ENCODE measurements around the gene WDR54. TPM values are rescaled to one million over a fixed set of nuclear protein-coding genes. Genes with fewer than 3 reads are reported as not detected.
"Not testable (repeated sequence)": the region's sequence is repeated elsewhere in the genome, so short reads cannot be mapped to it uniquely, and the experiment has no call there.

WDR54 gene
- total RNA-seq, 1 experiment from 2014 or later: 33.1 TPM

DNA sequence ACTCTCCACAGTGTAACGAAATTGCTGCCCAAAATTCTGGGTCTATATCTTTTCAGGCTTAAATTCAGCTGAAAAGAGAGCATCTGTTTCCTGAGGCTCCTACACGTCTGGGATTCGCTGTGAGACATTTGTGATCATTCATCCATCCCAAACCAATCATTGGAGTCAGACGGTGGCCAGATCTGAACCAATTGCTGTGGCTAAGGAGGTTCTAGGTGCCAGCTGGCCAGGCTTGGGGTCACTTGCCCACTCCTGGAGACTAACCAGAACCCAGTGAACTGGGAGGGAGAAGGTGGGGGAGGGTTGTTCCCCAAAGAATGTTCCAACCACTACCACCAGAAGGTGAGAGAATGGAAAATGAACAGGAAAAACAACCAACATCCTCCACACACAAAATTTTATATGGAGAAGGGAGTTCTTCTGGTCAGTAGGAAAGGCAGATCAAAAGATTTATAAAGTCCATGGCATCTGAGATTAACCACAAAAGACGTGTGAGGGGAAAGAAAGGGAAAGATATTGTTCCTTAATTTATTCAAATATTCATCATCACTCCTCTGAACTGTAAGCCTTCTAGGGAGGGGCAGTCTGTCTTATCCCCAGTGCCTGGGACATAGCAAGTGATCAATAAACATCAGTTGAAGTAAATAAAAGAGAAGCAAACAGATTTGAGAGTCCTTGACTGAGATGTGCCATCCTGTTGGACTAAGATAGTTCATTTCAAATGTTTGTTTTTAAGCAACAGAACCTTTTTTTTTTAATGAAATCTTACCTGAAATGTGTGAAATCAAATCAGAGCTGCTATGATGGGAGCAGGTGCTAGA, 23.2 kb downstream of the WDR54 start:
- Histone ChIP-seq H3K4me1 (peaks cover 17% of the 10 kb centered on the region), H3K27ac (no peak overlapping the region), H3K36me3 (no peaks in the 10 kb centered on the region), H3K4me3 (no peak overlapping the region), H3K9me3 (replicated peaks) (no peaks in the 10 kb centered on the region), H3K27me3 (0 out of 2 replicates have a peak, but pooled peaks cover 2% of the 10 kb centered on the region)
- DNase-seq: no peak

DNA sequence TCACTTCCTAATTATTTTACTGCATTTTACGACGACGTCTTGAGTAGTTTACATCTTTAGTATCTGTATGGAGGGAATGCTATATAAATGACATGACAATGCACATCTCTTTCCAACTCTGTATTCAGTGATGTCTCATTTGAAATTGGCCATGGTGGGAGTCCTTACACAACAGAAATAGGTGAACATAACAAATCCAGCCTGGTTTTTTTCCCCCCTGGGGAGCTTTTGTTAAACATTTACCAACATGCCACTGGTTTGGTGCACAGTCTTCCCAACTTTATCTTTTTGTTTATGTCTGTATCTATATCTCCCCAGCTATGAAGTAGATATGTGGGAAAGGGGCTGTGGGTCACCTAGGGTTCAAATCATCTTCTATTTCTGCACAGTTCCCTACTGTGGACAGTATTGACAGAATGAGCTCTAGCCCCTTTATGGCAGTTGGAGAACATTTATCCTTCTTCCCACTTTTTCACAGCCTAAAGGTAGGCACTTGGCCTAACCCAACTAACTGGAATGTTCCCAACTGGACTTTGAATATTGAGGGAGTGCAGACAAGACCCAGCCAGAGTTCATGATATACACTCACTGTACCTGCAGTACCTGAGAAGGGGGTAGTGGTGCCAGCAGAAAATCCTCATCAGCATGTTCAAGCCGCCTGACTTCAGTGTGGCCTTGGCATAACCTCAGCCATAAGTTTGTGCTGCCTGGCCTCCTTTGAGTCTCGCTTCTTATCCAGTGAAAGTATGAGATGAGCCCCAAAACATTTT, 25.9 kb downstream of the WDR54 start:
- Histone ChIP-seq H3K36me3 (no peaks in the 10 kb centered on the region), H3K9me3 (replicated peaks) (no peaks in the 10 kb centered on the region), H3K4me3 (no peak overlapping the region), H3K27me3 (0 out of 2 replicates have a peak, but pooled peaks cover 2% of the 10 kb centered on the region), H3K4me1 (peaks cover 12% of the 10 kb centered on the region), H3K27ac (no peak overlapping the region)
- no peak for DNase-seq

DNA sequence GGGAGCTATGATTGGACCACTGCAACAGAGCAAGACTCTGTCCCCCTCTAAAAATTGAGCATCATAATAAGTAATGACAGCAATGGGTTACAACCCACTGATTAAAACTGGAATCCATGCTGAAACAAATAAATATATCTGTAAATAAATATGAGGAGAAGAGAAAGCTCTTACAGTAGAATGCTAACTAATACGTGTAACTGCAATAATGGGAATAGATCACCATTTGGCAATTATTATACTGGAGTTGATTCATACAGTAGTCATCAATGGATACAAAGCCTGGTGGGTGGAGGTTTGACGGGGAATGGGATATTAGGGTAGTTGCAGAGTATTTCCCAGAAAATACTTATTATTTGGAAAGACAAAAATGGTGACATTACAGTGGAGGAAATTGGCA, 27.2 kb downstream of the WDR54 start:
- H3K4me1 ChIP-seq: peaks cover 16% of the 10 kb centered on the region
- H3K27me3 ChIP-seq: 0 out of 2 replicates have a peak, but pooled peaks cover 2% of the 10 kb centered on the region
- no peak overlapping the region for H3K27ac ChIP-seq
- H3K36me3 ChIP-seq: no peaks in the 10 kb centered on the region
- H3K9me3 ChIP-seq (replicated peaks): no peaks in the 10 kb centered on the region
- DNase-seq: no peak
- H3K4me3 ChIP-seq: no peak overlapping the region

DNA sequence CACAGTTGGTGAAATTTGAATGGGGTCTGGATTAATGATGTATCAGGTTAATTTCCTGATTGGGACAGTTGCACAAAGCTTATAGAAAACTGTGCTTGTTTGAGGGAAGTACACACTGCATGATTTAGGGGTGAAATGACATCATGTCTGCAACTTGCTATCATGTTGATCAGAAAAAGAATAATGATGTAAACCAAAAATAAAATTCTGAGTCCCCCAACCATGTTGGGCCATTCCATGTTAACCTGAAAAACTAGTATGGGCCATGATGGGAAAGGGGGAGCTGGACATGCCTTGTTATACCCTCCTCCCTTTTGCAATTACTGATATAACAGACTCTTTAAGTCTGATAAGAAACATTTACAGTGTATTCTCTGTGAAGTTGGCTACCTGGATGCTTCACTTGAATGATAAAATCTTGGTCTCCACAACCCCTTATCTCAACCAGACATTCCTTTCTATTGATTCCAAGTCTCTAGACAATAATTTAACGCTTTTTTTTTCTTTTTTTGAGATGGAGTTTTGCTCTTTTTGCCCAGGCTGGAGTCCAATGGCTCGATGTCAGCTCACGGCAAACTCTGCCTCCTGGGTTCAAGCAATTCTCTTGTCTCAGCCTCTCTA, 29.1 kb downstream of the WDR54 start:
- no peak for DNase-seq
- Histone ChIP-seq H3K36me3 (no peaks in the 10 kb centered on the region), H3K27ac (no peak overlapping the region), H3K9me3 (replicated peaks) (no peaks in the 10 kb centered on the region), H3K4me3 (no peak overlapping the region), H3K27me3 (0 out of 2 replicates have a peak, but pooled peaks cover 2% of the 10 kb centered on the region), H3K4me1 (peaks cover 6% of the 10 kb centered on the region; the same call in 1 of the 2 replicates)

DNA sequence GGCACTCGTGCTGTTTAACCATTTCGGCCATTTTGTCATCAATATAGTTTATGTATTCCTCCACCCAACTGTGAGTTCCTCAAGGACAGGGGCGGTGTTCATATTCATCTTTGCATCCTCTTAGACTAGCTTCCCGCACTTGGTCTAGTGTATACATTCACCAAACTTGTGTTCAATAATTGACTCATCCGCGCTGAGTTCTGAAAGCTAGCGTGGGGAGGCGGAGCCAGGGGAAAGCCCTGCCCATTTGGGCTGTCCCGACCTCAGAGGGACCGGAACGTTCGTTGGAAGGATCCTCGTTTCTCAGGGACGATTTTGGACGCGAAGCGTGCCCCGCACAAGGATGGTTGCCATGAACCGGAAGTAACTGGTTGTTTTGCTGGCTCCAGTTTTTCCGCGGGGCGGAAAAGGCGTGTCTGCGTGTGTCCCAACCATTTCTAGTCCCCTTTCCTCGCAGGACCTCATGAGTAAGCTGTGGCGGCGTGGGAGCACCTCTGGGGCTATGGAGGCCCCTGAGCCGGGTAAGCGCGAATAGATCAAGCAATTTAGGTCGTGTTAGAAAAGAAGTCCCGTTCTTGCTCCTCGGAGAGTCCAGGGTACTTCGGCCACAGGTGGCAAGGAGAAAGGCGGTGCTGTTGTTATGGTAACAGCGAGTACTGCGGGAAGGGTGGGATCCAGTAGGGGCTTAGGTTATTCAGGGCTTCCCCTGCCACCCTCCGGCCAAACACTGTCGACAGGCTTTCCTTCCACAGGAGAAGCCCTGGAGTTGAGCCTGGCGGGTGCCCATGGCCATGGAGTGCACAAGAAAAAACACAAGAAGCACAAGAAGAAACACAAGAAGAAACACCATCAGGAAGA, 33.4 kb downstream of the WDR54 start, which contains the start of gene INO80B:
TSS of gene INO80B (plus strand) at position 434 of the 858 bp plus-strand sequence. CDS start at position 464, 30 bp downstream.
- peaks cover 11% of the 10 kb centered on the region for H3K4me1 ChIP-seq
- H3K9me3 ChIP-seq (replicated peaks): no peaks in the 10 kb centered on the region
- H3K4me3 ChIP-seq: peak within 1 kb of the TSS; percentile 64
- peak; percentile 96 to 99 for DNase-seq
- H3K27ac ChIP-seq: peak within 1 kb of the TSS; percentile 9; the same call in 1 of the 2 replicates
- H3K27me3 ChIP-seq: no peaks in the 10 kb centered on the region
- H3K36me3 ChIP-seq: no peaks in the 10 kb centered on the region

DNA sequence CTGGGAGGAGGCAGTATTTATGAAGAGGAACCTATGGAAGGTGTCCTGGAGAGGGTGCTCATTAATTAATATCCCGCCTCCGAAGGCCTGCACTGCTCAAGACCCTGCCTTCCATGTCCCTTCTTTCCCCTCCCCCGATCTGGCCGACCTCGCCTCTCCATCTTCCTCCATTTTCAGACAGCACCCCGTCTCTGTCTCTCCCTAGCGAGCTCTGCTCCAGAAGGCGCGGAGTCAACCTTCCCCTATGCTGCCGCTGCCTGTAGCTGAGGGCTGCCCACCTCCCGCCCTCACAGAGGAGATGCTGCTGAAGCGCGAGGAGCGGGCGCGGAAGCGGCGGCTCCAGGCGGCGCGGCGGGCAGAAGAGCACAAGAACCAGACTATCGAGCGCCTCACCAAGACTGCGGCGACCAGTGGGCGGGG, 35.6 kb downstream of the WDR54 start:
- H3K4me1 ChIP-seq: peaks cover 11% of the 10 kb centered on the region
- H3K4me3 ChIP-seq: peak overlapping the region; percentile 68
- no peaks in the 10 kb centered on the region for H3K9me3 ChIP-seq (replicated peaks)
- H3K27ac ChIP-seq: peak overlapping the region; percentile 65; the same call in 1 of the 2 replicates
- DNase-seq: no peak
- H3K36me3 ChIP-seq: no peaks in the 10 kb centered on the region
- H3K27me3 ChIP-seq: no peaks in the 10 kb centered on the region

DNA sequence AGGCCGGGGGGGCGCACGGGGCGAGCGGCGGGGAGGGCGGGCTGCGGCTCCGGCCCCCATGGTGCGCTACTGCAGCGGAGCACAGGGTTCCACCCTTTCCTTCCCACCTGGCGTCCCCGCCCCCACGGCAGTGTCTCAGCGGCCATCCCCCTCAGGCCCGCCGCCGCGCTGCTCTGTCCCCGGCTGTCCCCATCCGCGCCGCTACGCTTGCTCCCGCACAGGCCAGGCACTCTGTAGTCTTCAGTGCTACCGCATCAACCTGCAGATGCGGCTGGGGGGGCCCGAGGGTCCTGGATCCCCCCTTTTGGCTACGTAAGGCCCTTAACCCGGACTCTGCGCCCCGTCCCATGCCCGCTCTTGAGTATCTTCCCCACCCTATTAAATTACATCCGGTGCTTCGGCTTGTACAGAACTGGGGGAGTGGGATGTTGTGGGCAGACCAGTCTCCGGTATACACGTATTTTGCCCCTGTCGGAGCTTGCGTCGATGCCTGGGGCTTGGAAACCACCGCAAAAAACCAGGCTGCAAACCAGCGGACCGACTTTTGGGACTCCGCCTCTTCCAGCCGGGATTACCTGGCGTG, 36.1 kb downstream of the WDR54 start:
- Histone ChIP-seq H3K9me3 (replicated peaks) (no peaks in the 10 kb centered on the region), H3K27me3 (no peaks in the 10 kb centered on the region), H3K4me3 (peak overlapping the region; percentile 68), H3K27ac (peak overlapping the region; percentile 65), H3K4me1 (peaks cover 7% of the 10 kb centered on the region), H3K36me3 (peaks cover under 1% of the 10 kb centered on the region; the same call in 1 of the 2 replicates)
- peak; percentile 76 to 78 for DNase-seq

DNA sequence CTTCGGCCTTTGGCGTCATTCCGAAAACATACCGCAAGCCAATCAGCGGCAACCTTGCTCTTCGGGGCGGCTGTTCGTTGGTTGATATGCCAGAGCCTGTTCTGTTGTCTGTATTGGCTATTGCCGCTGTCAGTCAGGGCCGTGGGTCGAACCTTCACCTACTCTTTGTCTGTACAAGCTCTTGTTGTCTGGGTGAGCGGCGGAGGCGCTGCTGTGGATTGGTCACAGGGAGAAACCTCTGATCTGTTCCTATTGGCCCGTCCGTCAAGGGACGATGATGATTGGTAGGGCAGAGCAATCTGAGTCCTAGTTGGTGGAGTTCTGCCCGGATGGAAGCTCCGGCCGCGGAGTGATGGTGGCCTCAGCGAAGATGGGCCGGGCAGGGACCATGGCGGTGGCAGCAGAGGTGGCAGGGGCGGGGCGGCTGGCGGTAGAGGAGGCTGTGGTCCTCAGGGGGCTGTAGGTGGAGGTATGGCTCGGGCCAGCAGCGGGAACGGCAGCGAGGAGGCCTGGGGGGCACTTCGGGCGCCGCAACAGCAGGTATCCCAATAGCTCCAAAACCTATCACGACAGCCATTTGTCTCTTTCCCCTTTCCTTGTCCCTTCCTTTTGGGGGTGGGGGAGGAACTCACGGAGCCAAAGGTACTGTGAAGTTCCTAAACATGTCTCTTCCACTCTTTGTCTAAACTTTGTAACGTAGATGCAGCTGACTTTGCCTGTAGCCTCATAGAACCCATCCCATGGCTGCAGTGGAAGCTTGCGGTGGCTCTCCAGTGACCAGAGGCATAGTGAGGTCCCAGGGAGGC, 36.8 kb downstream of the WDR54 start, which contains the start of gene WBP1:
TSS of gene WBP1 (plus strand) at position 307 of the 806 bp plus-strand sequence. CDS start at position 472, 165 bp downstream.
- peaks cover 6% of the 10 kb centered on the region for H3K4me1 ChIP-seq
- DNase-seq: peak; percentile 100

DNA sequence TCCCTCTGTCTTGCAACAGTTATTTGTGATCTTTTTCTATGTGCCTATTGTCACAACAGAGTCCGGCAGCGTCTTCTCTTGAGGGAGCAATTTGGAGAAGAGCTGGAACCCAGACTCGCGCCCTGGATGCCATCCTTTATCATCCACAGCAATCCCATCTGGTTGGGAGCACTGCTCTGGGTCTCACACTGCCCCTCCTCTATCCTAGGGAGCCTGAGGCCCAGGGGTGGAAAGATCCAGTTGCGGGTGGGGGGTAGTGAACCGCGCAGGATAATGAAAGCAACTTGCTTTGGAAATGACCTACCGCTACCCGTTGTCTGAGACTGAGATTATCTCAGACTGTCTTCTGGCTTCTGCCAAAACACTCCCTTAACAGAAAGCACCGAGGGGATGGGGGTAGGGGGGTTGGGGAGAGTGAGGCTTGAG, 37.4 kb downstream of the WDR54 start:
- peak overlapping the region; percentile 68 for H3K4me3 ChIP-seq
- peaks cover 6% of the 10 kb centered on the region for H3K4me1 ChIP-seq
- H3K9me3 ChIP-seq (replicated peaks): no peaks in the 10 kb centered on the region
- H3K27me3 ChIP-seq: no peaks in the 10 kb centered on the region
- DNase-seq: no peak
- H3K36me3 ChIP-seq: peaks cover 4% of the 10 kb centered on the region; the same call in 1 of the 2 replicates
- peak overlapping the region; percentile 25 for H3K27ac ChIP-seq

More for the DNA sequence above, 36.8 kb downstream of the WDR54 start, which contains the start of gene WBP1:
- Histone ChIP-seq H3K27me3 (no peaks in the 10 kb centered on the region), H3K9me3 (replicated peaks) (no peaks in the 10 kb centered on the region), H3K4me3 (peak within 1 kb of the TSS; percentile 68), H3K36me3 (peaks cover 4% of the 10 kb centered on the region; the same call in 1 of the 2 replicates), H3K27ac (peak within 1 kb of the TSS; percentile 65)

DNA sequence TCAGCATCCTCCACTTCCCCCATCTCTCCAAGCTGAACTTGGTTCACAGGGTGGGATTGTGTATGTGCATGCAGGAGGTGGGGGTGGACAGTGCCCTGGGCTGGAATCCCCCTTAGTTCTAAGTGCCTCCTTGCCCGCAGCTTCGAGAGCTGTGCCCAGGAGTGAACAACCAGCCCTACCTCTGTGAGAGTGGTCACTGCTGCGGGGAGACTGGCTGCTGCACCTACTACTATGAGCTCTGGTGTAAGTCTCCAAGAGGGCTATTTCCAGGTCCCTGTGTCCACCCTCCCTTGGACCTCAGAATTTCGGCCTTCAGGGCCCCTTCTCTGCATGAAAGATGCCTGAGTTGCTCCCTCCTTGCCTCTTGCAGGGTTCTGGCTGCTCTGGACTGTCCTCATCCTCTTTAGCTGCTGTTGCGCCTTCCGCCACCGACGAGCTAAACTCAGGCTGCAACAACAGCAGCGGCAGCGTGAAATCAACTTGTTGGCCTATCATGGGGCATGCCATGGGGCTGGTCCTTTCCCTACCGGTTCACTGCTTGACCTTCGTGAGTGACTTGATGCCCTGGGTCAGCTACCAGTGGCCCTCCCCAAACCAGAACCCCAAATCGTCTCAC, 38.1 kb downstream of the WDR54 start:
- H3K4me3 ChIP-seq; DNase-seq; H3K27ac ChIP-seq; H3K4me1 ChIP-seq; H3K36me3 ChIP-seq; H3K27me3 ChIP-seq; H3K9me3 ChIP-seq (replicated peaks): not testable (repeated sequence)

DNA sequence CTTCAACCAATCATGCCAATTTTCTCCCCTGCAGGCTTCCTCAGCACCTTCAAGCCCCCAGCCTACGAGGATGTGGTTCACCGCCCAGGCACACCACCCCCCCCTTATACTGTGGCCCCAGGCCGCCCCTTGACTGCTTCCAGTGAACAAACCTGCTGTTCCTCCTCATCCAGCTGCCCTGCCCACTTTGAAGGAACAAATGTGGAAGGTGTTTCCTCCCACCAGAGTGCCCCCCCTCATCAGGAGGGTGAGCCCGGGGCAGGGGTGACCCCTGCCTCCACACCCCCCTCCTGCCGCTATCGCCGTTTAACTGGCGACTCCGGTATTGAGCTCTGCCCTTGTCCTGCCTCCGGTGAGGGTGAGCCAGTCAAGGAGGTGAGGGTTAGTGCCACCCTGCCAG, 38.7 kb downstream of the WDR54 start:
- H3K4me1 ChIP-seq; H3K9me3 ChIP-seq (replicated peaks); H3K4me3 ChIP-seq; DNase-seq; H3K27ac ChIP-seq; H3K27me3 ChIP-seq; H3K36me3 ChIP-seq: not testable (repeated sequence)

DNA sequence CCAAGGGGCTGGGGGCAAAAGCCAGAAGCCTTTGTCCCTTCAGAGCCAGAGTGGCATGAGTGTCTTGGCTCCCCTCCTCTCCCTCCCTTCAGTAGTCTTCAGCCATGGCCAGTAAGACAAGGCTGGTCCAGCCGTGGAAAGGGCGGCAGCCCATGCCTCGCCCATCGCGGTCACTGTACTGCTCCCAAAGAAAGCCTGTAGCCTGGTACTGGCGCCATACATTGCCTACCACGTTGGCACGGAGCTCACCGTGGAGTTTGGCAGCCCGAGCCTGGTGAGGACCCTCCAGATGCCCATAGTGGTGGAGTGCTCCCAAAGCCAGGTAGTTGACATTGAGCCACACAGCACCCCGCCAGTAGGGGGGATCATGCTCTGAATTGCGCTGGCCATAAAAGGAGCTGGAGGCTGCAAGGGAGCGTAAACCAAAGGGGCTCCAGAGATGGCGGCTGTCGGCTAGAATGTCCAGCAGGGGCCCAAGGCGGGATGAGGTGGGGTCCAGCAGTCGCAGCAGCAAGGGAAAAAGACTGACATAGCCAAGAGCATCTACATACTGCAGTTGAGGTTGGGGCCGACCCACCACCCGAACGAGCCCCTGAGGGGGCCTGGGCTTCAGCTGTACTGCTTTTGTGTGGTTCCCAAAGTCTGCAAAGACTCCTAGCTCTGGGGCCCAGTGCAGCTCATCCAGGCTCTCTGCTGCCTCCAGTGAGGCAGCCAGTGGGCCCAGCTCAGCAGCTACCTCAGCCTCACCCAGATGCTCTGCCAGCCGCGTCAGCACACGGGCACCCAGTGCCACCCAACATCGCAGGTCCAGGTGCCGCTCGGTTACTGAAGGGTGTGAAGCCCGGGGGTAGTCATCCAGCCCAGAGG, 39.9 kb downstream of the WDR54 start:
- no peak for DNase-seq
- Histone ChIP-seq H3K36me3 (peaks cover 4% of the 10 kb centered on the region; the same call in 1 of the 2 replicates), H3K27ac (no peak overlapping the region), H3K9me3 (replicated peaks) (no peaks in the 10 kb centered on the region), H3K4me3 (no peak overlapping the region), H3K4me1 (peaks cover 11% of the 10 kb centered on the region), H3K27me3 (no peaks in the 10 kb centered on the region)
